IMR-90 (cell line): ENCODE measurements around the gene SOX4. TPM values are rescaled to one million over a fixed set of nuclear protein-coding genes. Genes with fewer than 3 reads are reported as not detected.

ENCODE experiments used
- ATAC-seq: fragments of 200-7000 bp; cut with Tn5 transposase; 2 replicates; pipeline ENCODE4 v1.9.1; 2020; ENCODE audit warnings: low read depth, mild to moderate bottlenecking, moderate library complexity
- BruUV-seq: library from RNA; stranded (reverse); fragments of 400-500 nt; replicated peaks from 2 replicates; lab custom pipeline; 2021; lab: Mats Ljungman, UMichigan
- CTCF ChIA-PET: fragments of 300-600 bp; formaldehyde crosslinking; extraction: SDS; loops from one replicate; lab custom pipeline; 2021; ENCODE audit warnings: antibody characterized with exemption; lab: Yijun Ruan, JAX
- POLR2A ChIA-PET: fragments of 300-600 bp; sonication (Branson Sonifier 250); formaldehyde crosslinking; loops from one replicate; lab custom pipeline; 2022; ENCODE audit warnings: antibody characterized with exemption; ENCODE audit not compliant: unreplicated experiment; lab: Charles Lee
- DNase-seq: peaks from one replicate; pipeline ENCODE4 v3.0.0; 2013
- H2AFZ ChIP-seq: replicated peaks from 2 replicates; pipeline ENCODE3; 2013; ENCODE audit warnings: low read length, mild to moderate bottlenecking; ENCODE audit not compliant: poor library complexity
- H2AK5ac ChIP-seq: 2 replicates; pipeline ENCODE4 v1.6.1; 2013; ENCODE audit warnings: low read depth, low read length, inconsistent platforms
- H2AK9ac ChIP-seq: replicated peaks from 2 replicates; pipeline ENCODE3; 2013; ENCODE audit warnings: mild to moderate bottlenecking, low read depth, low read length, moderate library complexity; ENCODE audit not compliant: poor library complexity
- H2BK120ac ChIP-seq: 2 replicates; pipeline ENCODE4 v1.6.1; 2013; ENCODE audit warnings: low read depth, low read length, inconsistent platforms
- H2BK15ac ChIP-seq: 3 replicates; pipeline ENCODE4 v1.6.1; 2013; ENCODE audit warnings: low read depth, low read length, inconsistent platforms
- H2BK20ac ChIP-seq: 2 replicates; pipeline ENCODE4 v1.6.1; 2013; ENCODE audit warnings: low read depth, mild to moderate bottlenecking, inconsistent platforms, low read length, moderate library complexity
- H2BK5ac ChIP-seq: 2 replicates; pipeline ENCODE4 v1.6.1; 2013; ENCODE audit warnings: mild to moderate bottlenecking, low read depth, low read length, inconsistent platforms; ENCODE audit not compliant: poor library complexity, severe bottlenecking
- H3K14ac ChIP-seq: replicated peaks from 2 replicates; pipeline ENCODE4 v1.6.1; 2013; ENCODE audit warnings: low read depth, low read length, inconsistent platforms
- H3K18ac ChIP-seq: 2 replicates; pipeline ENCODE4 v1.6.1; 2013; ENCODE audit warnings: low read depth, low read length, control low read depth
- H3K23ac ChIP-seq: 2 replicates; pipeline ENCODE4 v1.6.1; 2013; ENCODE audit warnings: low read depth, low read length, inconsistent platforms
- H3K27ac ChIP-seq: 2 replicates; pipeline ENCODE4 v1.5.1; 2013; ENCODE audit warnings: mild to moderate bottlenecking, control low read depth, low read length; ENCODE audit not compliant: insufficient read depth
- H3K27me3 ChIP-seq: 2 replicates; pipeline ENCODE4 v1.6.1; 2013; ENCODE audit warnings: low read length; ENCODE audit not compliant: control insufficient read depth, insufficient read depth
- H3K36me3 ChIP-seq: 2 replicates; pipeline ENCODE4 v1.6.1; 2013; ENCODE audit warnings: low read length, mixed read lengths; ENCODE audit not compliant: control insufficient read depth, insufficient read depth
- H3K4ac ChIP-seq: 2 replicates; pipeline ENCODE4 v1.6.1; 2013; ENCODE audit warnings: low read depth, low read length, inconsistent platforms
- H3K4me1 ChIP-seq: 2 replicates; pipeline ENCODE4 v1.6.1; 2013; ENCODE audit warnings: low read length, mixed read lengths; ENCODE audit not compliant: control insufficient read depth, insufficient read depth
- H3K4me2 ChIP-seq: 2 replicates; pipeline ENCODE4 v1.6.1; 2013; ENCODE audit warnings: low read depth, mild to moderate bottlenecking, control low read depth, low read length, moderate library complexity
- H3K4me3 ChIP-seq: 2 replicates; pipeline ENCODE4 v1.5.1; 2013; ENCODE audit warnings: low read depth, mild to moderate bottlenecking, control low read depth, low read length, moderate library complexity; ENCODE audit not compliant: insufficient read depth
- H3K56ac ChIP-seq: 2 replicates; pipeline ENCODE4 v1.6.1; 2013; ENCODE audit warnings: low read length, inconsistent platforms; ENCODE audit not compliant: insufficient read depth; ENCODE audit errors: extremely low read depth
- H3K79me1 ChIP-seq, 2 experiments: 2 replicates each; pipeline ENCODE4 v1.6.1; 2013; ENCODE audit warnings: low read length in 2 of 2, inconsistent platforms in 1 of 2, low read depth in 1 of 2
- H3K9ac ChIP-seq: 2 replicates; pipeline ENCODE4 v1.6.1; 2013; ENCODE audit warnings: low read depth, low read length, control low read depth
- H3K9me1 ChIP-seq: 2 replicates; pipeline ENCODE4 v1.6.1; 2013; ENCODE audit warnings: low read length, inconsistent platforms; ENCODE audit not compliant: insufficient read depth
- H3K9me3 ChIP-seq: 2 replicates; pipeline ENCODE4 v1.6.1; 2013; ENCODE audit warnings: low read length; ENCODE audit not compliant: control insufficient read depth, insufficient read depth
- H4K20me1 ChIP-seq: 2 replicates; pipeline ENCODE4 v1.6.1; 2013; ENCODE audit warnings: low read length, inconsistent platforms; ENCODE audit not compliant: insufficient read depth
- H4K5ac ChIP-seq: 2 replicates; pipeline ENCODE4 v1.6.1; 2013; ENCODE audit warnings: mild to moderate bottlenecking, low read depth, low read length, control low read depth
- H4K8ac ChIP-seq, 2 experiments: 2 replicates each; pipeline ENCODE4 v1.6.1; 2013; ENCODE audit warnings: low read depth in 2 of 2, low read length in 2 of 2, control low read depth in 1 of 2, inconsistent platforms in 1 of 2
- H4K91ac ChIP-seq: 2 replicates; pipeline ENCODE4 v1.6.1; 2013; ENCODE audit warnings: low read depth, low read length, inconsistent platforms; ENCODE audit not compliant: insufficient read depth
- CEBPB ChIP-seq: IDR thresholded peaks from 2 replicates; pipeline ENCODE4 v1.6.1; 2012; ENCODE audit warnings: low read depth, low read length, improper control_type of control experiment
- CHD1 ChIP-seq: IDR thresholded peaks from 2 replicates; pipeline ENCODE4 v1.6.1; 2012; ENCODE audit warnings: low read depth, low read length, improper control_type of control experiment
- FOS ChIP-seq: fragments of 150-350 bp; IDR thresholded peaks from 2 replicates; pipeline ENCODE4 v1.6.1; 2016; ENCODE audit warnings: low read depth, low read length
- MAFK ChIP-seq: IDR thresholded peaks from 2 replicates; pipeline ENCODE4 v1.6.1; 2012; ENCODE audit warnings: low read depth, low read length, improper control_type of control experiment
- MAZ ChIP-seq: IDR thresholded peaks from 2 replicates; pipeline ENCODE4 v1.6.1; 2012; ENCODE audit warnings: low read depth, mild to moderate bottlenecking, low read length, improper control_type of control experiment, moderate library complexity, borderline replicate concordance
- NFE2L2 ChIP-seq: fragments of 150-350 bp; IDR thresholded peaks from 2 replicates; pipeline ENCODE4 v1.6.1; 2016; ENCODE audit warnings: low read depth, mild to moderate bottlenecking, low read length
- POLR2A ChIP-seq: IDR thresholded peaks from 2 replicates; pipeline ENCODE4 v1.6.1; 2012; ENCODE audit warnings: mild to moderate bottlenecking, low read depth, low read length
- RAD21 ChIP-seq: IDR thresholded peaks from 2 replicates; pipeline ENCODE4 v1.6.1; 2012; ENCODE audit warnings: low read length, improper control_type of control experiment
- whole genome bisulfite sequencing, 2 experiments: methylation state at CpG; one replicate each; pipeline versions ENCODE4 v1.1.5 to v1.1.7; 2013; ENCODE audit warnings: missing lambda C conversion rate in 2 of 2; ENCODE audit not compliant: insufficient read length in 1 of 2; ENCODE audit errors: extremely low coverage in 2 of 2; 5-methylcytosine and 5-hydroxymethylcytosine counted together
- dilution Hi-C: fragments of 300-500 bp; cut with HindIII; formaldehyde crosslinking; loops from one replicate; pipeline ENCODE4 v1.14.3; 2018; ENCODE audit warnings: low sequenced_read_pairs; ENCODE audit not compliant: unreplicated experiment
- in situ Hi-C: fragments of 300-500 bp; cut with MboI; formaldehyde crosslinking; loops from 3 replicates; pipeline ENCODE4 v1.14.3; 2019; ENCODE audit warnings: low sequenced_read_pairs, inconsistent platforms, mixed read lengths
- intact Hi-C: fragments of 100-400 bp; cut with micrococcal nuclease; formaldehyde crosslinking; loops from 2 replicates; pipeline ENCODE4 v1.10.0; 2022
- polyA plus RNA-seq, 3 experiments: library from polyadenylated mRNA; depleted of rRNA; stranded (reverse); fragments of >200 nt; gene quantifications; 2 replicates each; pipeline ENCODE4 v1.2.3, GENCODE V29; 2012; ENCODE audit warnings: low replicate concordance in 1 of 3
- total RNA-seq: library from RNA; depleted of rRNA; stranded (reverse); fragments of >200 nt; gene quantifications from 2 replicates; pipeline ENCODE4 v1.2.3, GENCODE V29; 2012
- TF ChIP-seq, protein P1 (sequence below): fragments of 150-350 bp; IDR thresholded peaks from 2 replicates; pipeline ENCODE4 v1.6.1; 2017; ENCODE audit warnings: mild to moderate bottlenecking, antibody characterized with exemption, low read length, low read depth
- TF ChIP-seq, protein P2 (sequence below): conservative IDR thresholded peaks from 2 replicates; pipeline ENCODE4 v1.5.1; 2012; ENCODE audit warnings: mild to moderate bottlenecking, low read depth, low read length, improper control_type of control experiment
- TF ChIP-seq, protein P3 (sequence below): fragments of 150-350 bp; IDR thresholded peaks from 2 replicates; pipeline ENCODE4 v1.6.1; 2016; ENCODE audit warnings: low read depth, mild to moderate bottlenecking, low read length, moderate library complexity, borderline replicate concordance

The SOX4 gene
- total and polyA plus RNA-seq, 2 of the 4 experiments (the other 2 are of a cell fraction): 4.7 to 4.8 TPM

DNA sequence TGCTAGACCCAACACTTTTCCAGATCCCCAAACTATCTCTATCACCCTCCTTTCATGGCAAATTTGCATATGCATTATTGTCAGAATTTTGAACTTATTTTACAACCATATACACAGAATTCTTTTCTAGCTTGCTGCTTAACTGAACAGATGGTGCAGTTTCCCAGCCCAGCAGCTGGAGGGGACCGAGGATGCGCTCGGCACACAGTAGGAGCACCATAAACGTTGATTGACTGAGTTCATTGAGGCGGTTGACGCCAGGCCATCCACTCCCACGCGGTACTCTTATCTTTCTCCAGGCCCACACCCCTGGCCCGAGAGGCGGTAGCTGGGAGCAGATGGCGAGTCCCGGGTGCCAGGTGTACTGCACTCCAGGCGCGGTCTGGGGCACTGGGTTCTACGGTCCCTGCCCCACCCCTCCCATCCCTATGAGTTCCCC is 6.8 kb upstream of the SOX4 start (continued):
- no peak for TF ChIP-seq NFE2L2

DNA sequence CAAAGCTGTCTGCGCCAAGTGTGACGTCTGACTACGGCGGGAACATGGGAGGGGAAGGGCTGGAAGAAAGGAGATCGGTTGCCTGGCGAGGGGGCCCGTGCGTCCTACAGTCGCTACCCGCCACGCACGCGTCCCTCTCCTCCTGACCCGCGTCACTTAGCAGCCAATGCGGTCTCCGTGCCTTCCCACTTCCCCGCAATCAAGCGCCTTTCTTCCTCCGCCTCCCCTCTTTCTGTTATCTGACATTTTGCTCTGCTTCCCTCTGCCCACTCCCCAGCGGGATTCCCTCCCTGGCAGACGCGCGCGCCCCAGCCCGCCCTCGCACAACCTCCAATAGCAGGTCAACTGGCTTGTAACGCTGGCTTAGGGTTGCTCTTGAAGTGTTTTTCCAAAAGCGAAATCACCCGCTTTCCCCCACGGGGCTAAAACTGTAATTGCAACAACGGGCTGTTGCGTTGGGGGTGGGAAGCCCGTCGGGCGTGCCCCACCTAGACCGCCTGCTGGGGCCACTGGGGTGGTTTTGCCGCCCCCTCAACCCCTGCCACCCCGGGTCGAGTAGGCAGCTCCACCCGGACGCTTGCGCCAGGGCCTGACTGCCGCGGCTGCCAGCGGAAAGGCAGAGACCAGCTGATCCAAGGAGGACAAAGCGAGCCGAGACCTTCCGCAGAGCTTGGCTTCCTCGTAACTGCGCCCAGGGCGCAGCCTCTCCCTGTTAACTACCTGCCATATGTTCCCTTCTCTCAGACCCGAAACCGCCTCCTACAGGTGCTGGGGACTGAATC is 6.2 kb upstream of the SOX4 start:
- H3K23ac ChIP-seq: peak overlapping the region; percentile 72
- H3K9me1 ChIP-seq: 0 out of 2 replicates have a peak, but pooled peaks cover 2% of the 10 kb centered on the region
- peak overlapping the region; percentile 40; the same call in 1 of the 2 replicates for H3K56ac ChIP-seq
- peak overlapping the region; percentile 94 for H3K14ac ChIP-seq
- H3K4me2 ChIP-seq: peak overlapping the region; percentile 87
- peak overlapping the region; percentile 95 for H2AFZ ChIP-seq
- no peaks in the 10 kb centered on the region for H3K79me1 ChIP-seq
- H4K8ac ChIP-seq: peak overlapping the region; percentile 24 to 97; a peak in 3 of 4 replicates
- no peaks in the 10 kb centered on the region for H4K20me1 ChIP-seq
- intact Hi-C loops: loop anchor here (1.0 to 10.0 kb wide), 4 partner anchors 483 to 1185 kb away; partner anchors contain the start of gene E2F3
- 2% methylated on average over 9 of the region's 54 CpGs; no CpG with 5 or more reads in 1 of the 2 experiments for WGBS, 2 experiments
- H2BK15ac ChIP-seq: peak overlapping the region; percentile 62; the same call in 1 of the 3 replicates
- H2AK9ac ChIP-seq: peak overlapping the region; percentile 82
- H3K36me3 ChIP-seq: no peaks in the 10 kb centered on the region
- BruUV-seq: no TSS peak
- peak overlapping the region; percentile 94 for H3K27ac ChIP-seq
- ChIA-PET CTCF (interaction anchor here (0.5 to 0.9 kb wide), 3 partner anchors 170 to 709 kb away, joined by 3 to 4 read pairs (median 3); no protein-coding TSS in a partner anchor), POLR2A (no interaction called here)
- no peaks in the 10 kb centered on the region for H3K9me3 ChIP-seq
- DNase-seq (peak; percentile 58), ATAC-seq (peak; percentile 45)
- H2BK120ac ChIP-seq: peak overlapping the region; percentile 97
- peak overlapping the region; percentile 94 for H2BK5ac ChIP-seq
- in situ Hi-C loops: loop anchor here (5.0 to 10.0 kb wide), 4 partner anchors 583 to 1857 kb away; no protein-coding TSS in a partner anchor
- H3K18ac ChIP-seq: peak overlapping the region; percentile 72
- H3K27me3 ChIP-seq: no peaks in the 10 kb centered on the region
- peaks cover 3% of the 10 kb centered on the region; the same call in 1 of the 2 replicates for H3K4me1 ChIP-seq
- peak overlapping the region; percentile 27 for H2BK20ac ChIP-seq
- H4K5ac ChIP-seq: peak overlapping the region; percentile 58
- peak overlapping the region; percentile 82 for H4K91ac ChIP-seq
- peak overlapping the region; percentile 96 for H3K4ac ChIP-seq
- H3K9ac ChIP-seq: peak overlapping the region; percentile 92
- peak overlapping the region; percentile 3; the same call in 1 of the 2 replicates for H2AK5ac ChIP-seq
- peak overlapping the region; percentile 58 for H3K4me3 ChIP-seq
- dilution Hi-C loops: no loop called here
- TF ChIP-seq RAD21: peak; percentile 22; the same call in 1 of the 2 replicates
- TF ChIP-seq, protein P1, sequence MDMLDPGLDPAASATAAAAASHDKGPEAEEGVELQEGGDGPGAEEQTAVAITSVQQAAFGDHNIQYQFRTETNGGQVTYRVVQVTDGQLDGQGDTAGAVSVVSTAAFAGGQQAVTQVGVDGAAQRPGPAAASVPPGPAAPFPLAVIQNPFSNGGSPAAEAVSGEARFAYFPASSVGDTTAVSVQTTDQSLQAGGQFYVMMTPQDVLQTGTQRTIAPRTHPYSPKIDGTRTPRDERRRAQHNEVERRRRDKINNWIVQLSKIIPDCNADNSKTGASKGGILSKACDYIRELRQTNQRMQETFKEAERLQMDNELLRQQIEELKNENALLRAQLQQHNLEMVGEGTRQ: no peak
- TF ChIP-seq, protein P2, sequence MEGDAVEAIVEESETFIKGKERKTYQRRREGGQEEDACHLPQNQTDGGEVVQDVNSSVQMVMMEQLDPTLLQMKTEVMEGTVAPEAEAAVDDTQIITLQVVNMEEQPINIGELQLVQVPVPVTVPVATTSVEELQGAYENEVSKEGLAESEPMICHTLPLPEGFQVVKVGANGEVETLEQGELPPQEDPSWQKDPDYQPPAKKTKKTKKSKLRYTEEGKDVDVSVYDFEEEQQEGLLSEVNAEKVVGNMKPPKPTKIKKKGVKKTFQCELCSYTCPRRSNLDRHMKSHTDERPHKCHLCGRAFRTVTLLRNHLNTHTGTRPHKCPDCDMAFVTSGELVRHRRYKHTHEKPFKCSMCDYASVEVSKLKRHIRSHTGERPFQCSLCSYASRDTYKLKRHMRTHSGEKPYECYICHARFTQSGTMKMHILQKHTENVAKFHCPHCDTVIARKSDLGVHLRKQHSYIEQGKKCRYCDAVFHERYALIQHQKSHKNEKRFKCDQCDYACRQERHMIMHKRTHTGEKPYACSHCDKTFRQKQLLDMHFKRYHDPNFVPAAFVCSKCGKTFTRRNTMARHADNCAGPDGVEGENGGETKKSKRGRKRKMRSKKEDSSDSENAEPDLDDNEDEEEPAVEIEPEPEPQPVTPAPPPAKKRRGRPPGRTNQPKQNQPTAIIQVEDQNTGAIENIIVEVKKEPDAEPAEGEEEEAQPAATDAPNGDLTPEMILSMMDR: peak; percentile 27; the same call in 1 of the 2 replicates
- no peak for TF ChIP-seq MAZ
- TF ChIP-seq CHD1: no peak
- TF ChIP-seq MAFK: no peak
- TF ChIP-seq POLR2A: no peak
- TF ChIP-seq CEBPB: no peak
- TF ChIP-seq FOS: no peak
- TF ChIP-seq, protein P3, sequence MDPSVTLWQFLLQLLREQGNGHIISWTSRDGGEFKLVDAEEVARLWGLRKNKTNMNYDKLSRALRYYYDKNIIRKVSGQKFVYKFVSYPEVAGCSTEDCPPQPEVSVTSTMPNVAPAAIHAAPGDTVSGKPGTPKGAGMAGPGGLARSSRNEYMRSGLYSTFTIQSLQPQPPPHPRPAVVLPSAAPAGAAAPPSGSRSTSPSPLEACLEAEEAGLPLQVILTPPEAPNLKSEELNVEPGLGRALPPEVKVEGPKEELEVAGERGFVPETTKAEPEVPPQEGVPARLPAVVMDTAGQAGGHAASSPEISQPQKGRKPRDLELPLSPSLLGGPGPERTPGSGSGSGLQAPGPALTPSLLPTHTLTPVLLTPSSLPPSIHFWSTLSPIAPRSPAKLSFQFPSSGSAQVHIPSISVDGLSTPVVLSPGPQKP: no peak
